H1 (cell line): Measurements from ENCODE around the gene FOXN1. TPM values are rescaled to one million over a fixed set of nuclear protein-coding genes. Genes with fewer than 3 reads are reported as not detected.

Source experiments
- CTCF ChIA-PET: fragments of 300-600 bp; sonication (Branson Sonifier 250); formaldehyde crosslinking; loops from one replicate; lab custom pipeline; 2021; ENCODE audit not compliant: partially characterized antibody; lab: Charles Lee
- POLR2A ChIA-PET: fragments of 300-600 bp; sonication (Branson Sonifier 250); formaldehyde crosslinking; loops from one replicate; lab custom pipeline; 2021; ENCODE audit warnings: inconsistent platforms; ENCODE audit not compliant: partially characterized antibody; lab: Charles Lee
- DNase-seq, 2 experiments: peaks; one replicate each; pipeline versions ENCODE4 v3.0.0 to v3.0.0-alpha.2; 2010 to 2022; ENCODE audit warnings: low spot score in 2 of 2, low read depth in 1 of 2, mixed read lengths in 1 of 2
- FAIRE-seq: peaks from 2 replicates; lab custom pipeline; 2011; peaks lifted over from hg19 to GRCh38; lab: Jason Lieb, UNC
- H2AFZ ChIP-seq: 2 replicates; pipeline ENCODE4 v1.8.1; 2012; ENCODE audit warnings: low read length, inconsistent platforms
- H2AK5ac ChIP-seq: 2 replicates; pipeline ENCODE4 v1.6.1; 2013; ENCODE audit warnings: low read depth, low read length
- H2BK120ac ChIP-seq: replicated peaks from 2 replicates; pipeline ENCODE3; 2013; ENCODE audit warnings: low read depth, low read length, inconsistent platforms
- H2BK12ac ChIP-seq: 2 replicates; pipeline ENCODE4 v1.6.1; 2013; ENCODE audit warnings: low read depth, low read length
- H2BK15ac ChIP-seq: 2 replicates; pipeline ENCODE4 v1.6.1; 2013; ENCODE audit warnings: low read length
- H2BK20ac ChIP-seq: 2 replicates; pipeline ENCODE4 v1.6.1; 2013; ENCODE audit warnings: low read length
- H2BK5ac ChIP-seq: 2 replicates; pipeline ENCODE4 v1.6.1; 2013; ENCODE audit warnings: low read depth, low read length
- H3K14ac ChIP-seq: 2 replicates; pipeline ENCODE4 v1.6.1; 2013; ENCODE audit warnings: inconsistent platforms; ENCODE audit not compliant: insufficient read length
- H3K18ac ChIP-seq: 2 replicates; pipeline ENCODE4 v1.6.1; 2013; ENCODE audit warnings: low read length; ENCODE audit errors: extremely low read depth
- H3K23ac ChIP-seq: 2 replicates; pipeline ENCODE4 v1.6.1; 2013; ENCODE audit warnings: inconsistent platforms; ENCODE audit not compliant: insufficient read length
- H3K23me2 ChIP-seq: 2 replicates; pipeline ENCODE4 v1.6.1; 2013; ENCODE audit warnings: low read depth, low read length
- H3K27ac ChIP-seq: 2 replicates; pipeline ENCODE4 v1.6.1; 2011; ENCODE audit warnings: low read depth, low read length, inconsistent platforms
- H3K27me3 ChIP-seq, 4 experiments: replicated peaks in 1 of 4; 1 replicate in 1 of 4; 2 replicates in 3 of 4; pipeline versions ENCODE4 v1.6.1 to v1.8.1; 2011 to 2013; ENCODE audit warnings: low read length in 3 of 4, mild to moderate bottlenecking in 3 of 4, inconsistent platforms in 2 of 4, mixed read lengths in 2 of 4, moderate library complexity in 1 of 4; ENCODE audit not compliant: control insufficient read depth in 3 of 4, insufficient read depth in 3 of 4; ENCODE audit errors: extremely low read depth in 1 of 4
- H3K36me3 ChIP-seq, 4 experiments: 2 replicates each; pipeline versions ENCODE4 v1.6.1 to v1.8.1; 2011 to 2013; ENCODE audit warnings: mild to moderate bottlenecking in 4 of 4, low read length in 3 of 4, moderate library complexity in 2 of 4, control low read depth in 1 of 4, inconsistent platforms in 1 of 4; ENCODE audit not compliant: insufficient read depth in 4 of 4, control insufficient read depth in 2 of 4
- H3K4ac ChIP-seq: replicated peaks from 2 replicates; pipeline ENCODE3; 2013; ENCODE audit warnings: low read length, low read depth, mixed read lengths, inconsistent platforms; ENCODE audit not compliant: insufficient read length
- H3K4me1 ChIP-seq, 4 experiments: replicated peaks in 1 of 4; 1 replicate in 1 of 4; 2 replicates in 3 of 4; pipeline versions ENCODE4 v1.6.1 to v1.8.1; 2011 to 2013; ENCODE audit warnings: low read length in 3 of 4, inconsistent platforms in 2 of 4, mixed read lengths in 1 of 4; ENCODE audit not compliant: insufficient read depth in 4 of 4, control insufficient read depth in 3 of 4
- H3K4me2 ChIP-seq, 2 experiments: 2 replicates each; pipeline versions ENCODE4 v1.6.1 to v1.8.1; 2011 to 2013; ENCODE audit warnings: low read depth in 2 of 2, low read length in 2 of 2, control low read depth in 1 of 2, inconsistent platforms in 1 of 2, mild to moderate bottlenecking in 1 of 2; ENCODE audit not compliant: insufficient read depth in 1 of 2
- H3K4me3 ChIP-seq, 4 experiments: fragments of 200-600, 300-600 bp in 1 of 4; sonication (generic), shearing (Covaris generic), sonication (Bioruptor Twin) in 1 of 4; 2 replicates each; pipeline versions ENCODE4 v1.5.1 to v1.8.1; 2011 to 2016; ENCODE audit warnings: low read length in 4 of 4, low read depth in 3 of 4, control low read depth in 2 of 4, inconsistent platforms in 2 of 4, mild to moderate bottlenecking in 2 of 4, mixed read lengths in 1 of 4, moderate library complexity in 1 of 4; ENCODE audit not compliant: insufficient read depth in 2 of 4; ENCODE audit errors: extremely low read depth in 1 of 4
- H3K56ac ChIP-seq: replicated peaks from 2 replicates; pipeline ENCODE3; 2013; ENCODE audit warnings: low read depth, mild to moderate bottlenecking, mixed read lengths, low read length, inconsistent platforms; ENCODE audit not compliant: insufficient read length
- H3K79me1 ChIP-seq: 2 replicates; pipeline ENCODE4 v1.6.1; 2013; ENCODE audit warnings: low read depth, low read length, control low read depth
- H3K79me2 ChIP-seq, 2 experiments: 2 replicates each; pipeline versions ENCODE4 v1.6.1 to v1.8.1; 2012 to 2013; ENCODE audit warnings: low read length in 2 of 2, mild to moderate bottlenecking in 2 of 2, inconsistent platforms in 1 of 2; ENCODE audit not compliant: insufficient read depth in 2 of 2, control insufficient read depth in 1 of 2
- H3K9ac ChIP-seq, 4 experiments: replicated peaks in 1 of 4; 1 replicate in 1 of 4; 2 replicates in 3 of 4; pipeline versions ENCODE4 v1.6.1 to v1.8.1; 2011 to 2013; ENCODE audit warnings: low read depth in 3 of 4, low read length in 3 of 4, control low read depth in 2 of 4, mild to moderate bottlenecking in 2 of 4, moderate library complexity in 2 of 4, inconsistent platforms in 1 of 4; ENCODE audit errors: extremely low read depth in 1 of 4
- H3K9me3 ChIP-seq, 2 experiments: 2 replicates each; pipeline versions ENCODE4 v1.6.1 to v1.8.1; 2012 to 2013; ENCODE audit warnings: mild to moderate bottlenecking in 2 of 2, moderate library complexity in 2 of 2, control low read depth in 1 of 2, inconsistent platforms in 1 of 2, low read depth in 1 of 2, low read length in 1 of 2, mixed read lengths in 1 of 2; ENCODE audit not compliant: insufficient read depth in 2 of 2
- H4K20me1 ChIP-seq, 2 experiments: replicated peaks in 1 of 2; 2 replicates each; pipeline versions ENCODE3 to v1.8.1; 2011 to 2013; ENCODE audit warnings: inconsistent platforms in 2 of 2, low read length in 2 of 2, mild to moderate bottlenecking in 1 of 2; ENCODE audit not compliant: insufficient read depth in 2 of 2, control insufficient read depth in 1 of 2
- H4K5ac ChIP-seq: 2 replicates; pipeline ENCODE4 v1.6.1; 2013; ENCODE audit warnings: low read length, low read depth, mixed read lengths, inconsistent platforms; ENCODE audit not compliant: insufficient read length
- H4K8ac ChIP-seq: 2 replicates; pipeline ENCODE4 v1.8.0; 2013; ENCODE audit warnings: mild to moderate bottlenecking, moderate library complexity, low read length, inconsistent platforms; ENCODE audit not compliant: insufficient read depth; ENCODE audit errors: extremely low read depth
- H4K91ac ChIP-seq: replicated peaks from 2 replicates; pipeline ENCODE3; 2013; ENCODE audit warnings: low read length, mixed read lengths, inconsistent platforms; ENCODE audit not compliant: insufficient read length
- ASH2L ChIP-seq: fragments of 200-600, 300-600 bp; sonication (generic); IDR thresholded peaks from one replicate; pipeline ENCODE4 v1.7.1; 2017; ENCODE audit warnings: low read length
- CHD1 ChIP-seq: IDR thresholded peaks from 2 replicates; pipeline ENCODE4 v1.6.1; 2012; ENCODE audit warnings: low read depth, low read length, improper control_type of control experiment
- CHD2 ChIP-seq: IDR thresholded peaks from 2 replicates; pipeline ENCODE4 v1.6.1; 2012; ENCODE audit warnings: low read length, improper control_type of control experiment
- EZH2 ChIP-seq: fragments of 200-600 bp; sonication (generic); IDR thresholded peaks from 2 replicates; pipeline ENCODE4 v1.7.1; 2012; ENCODE audit warnings: low read depth, mild to moderate bottlenecking, moderate library complexity, low read length, inconsistent platforms; ENCODE audit not compliant: severe bottlenecking
- FOSL1 ChIP-seq: IDR thresholded peaks from 2 replicates; pipeline ENCODE4 v1.6.1; 2011; ENCODE audit warnings: mild to moderate bottlenecking, low read depth, low read length, moderate library complexity; ENCODE audit not compliant: insufficient read depth
- KDM4A ChIP-seq: IDR thresholded peaks from one replicate; pipeline ENCODE4 v1.7.1; 2012; ENCODE audit warnings: low read depth, mild to moderate bottlenecking, moderate library complexity, low read length, inconsistent platforms; ENCODE audit not compliant: severe bottlenecking
- PHF8 ChIP-seq: fragments of 200-600 bp; sonication (generic); conservative IDR thresholded peaks from 2 replicates; pipeline ENCODE4 v1.7.1; 2012; ENCODE audit warnings: low read depth, mild to moderate bottlenecking, inconsistent platforms, low read length, moderate library complexity
- POLR2A ChIP-seq, 2 experiments: IDR thresholded peaks; 1 replicate in 1 of 2; 2 replicates in 1 of 2; pipeline ENCODE4 v1.6.1; 2011; ENCODE audit warnings: low read depth in 2 of 2, low read length in 2 of 2, mild to moderate bottlenecking in 2 of 2; ENCODE audit errors: control extremely low read depth in 1 of 2
- SP4 ChIP-seq: IDR thresholded peaks from 2 replicates; pipeline ENCODE4 v1.6.1; 2012; ENCODE audit warnings: low read length, inconsistent platforms
- TAF7 ChIP-seq: optimal IDR thresholded peaks from 2 replicates; pipeline ENCODE3; 2011; ENCODE audit warnings: low read depth, mild to moderate bottlenecking, inconsistent platforms, low read length, moderate library complexity, borderline replicate concordance
- TCF12 ChIP-seq: IDR thresholded peaks from 2 replicates; pipeline ENCODE4 v1.6.1; 2011; ENCODE audit warnings: low read depth, mild to moderate bottlenecking, low read length
- YY1 ChIP-seq: IDR thresholded peaks from 2 replicates; pipeline ENCODE4 v1.6.1; 2011; ENCODE audit warnings: low read depth, mild to moderate bottlenecking, low read length
- ZNF274 ChIP-seq: IDR thresholded peaks from 2 replicates; pipeline ENCODE4 v1.7.0; 2012; ENCODE audit warnings: low read length, borderline replicate concordance; ENCODE audit errors: extremely low read depth
- WGBS, 2 experiments: shearing (Covaris generic) in 1 of 2; methylation state at CpG; one replicate each; pipeline versions ENCODE4 v1.1.6 to v1.1.7; 2013 to 2015; ENCODE audit warnings: low lambda C conversion rate in 2 of 2, mixed read lengths in 2 of 2, inconsistent platforms in 1 of 2, low coverage in 1 of 2, missing lambda C conversion rate in 1 of 2; ENCODE audit not compliant: insufficient replicate concordance in 2 of 2, insufficient coverage in 1 of 2, insufficient read length in 1 of 2; ENCODE audit errors: extremely low coverage in 1 of 2, missing lambda C conversion rate in 1 of 2; 5-methylcytosine and 5-hydroxymethylcytosine counted together
- polyA plus RNA-seq, 7 experiments: library from polyadenylated mRNA; depleted of rRNA in 3 of 7; stranded (reverse) in 5 of 7; unstranded in 2 of 7; fragments of >200 nt in 5 of 7; fragments of 200-250 nt in 2 of 7; gene quantifications; 1 replicate in 5 of 7; 2 replicates in 1 of 7; 4 replicates in 1 of 7; pipeline versions ENCODE4 v1.2.1 to v1.2.3, GENCODE V29; 2011 to 2013; ENCODE audit warnings: missing spikeins in 2 of 7, mixed read lengths in 2 of 7
- total RNA-seq: library from RNA; stranded (reverse); fragmentation: NEBNext Ultra II Directional; extraction: Animal tissue kit (Norgen Biotek cat#: 25700); gene quantifications from 2 replicates; pipeline ENCODE4 v1.2.1, GENCODE V29; 2021

Gene FOXN1
- total and polyA plus RNA-seq, 2 of the 8 experiments (the other 6 are each of a cell fraction or from before 2014, with no cell fraction given): not detected

DNA sequence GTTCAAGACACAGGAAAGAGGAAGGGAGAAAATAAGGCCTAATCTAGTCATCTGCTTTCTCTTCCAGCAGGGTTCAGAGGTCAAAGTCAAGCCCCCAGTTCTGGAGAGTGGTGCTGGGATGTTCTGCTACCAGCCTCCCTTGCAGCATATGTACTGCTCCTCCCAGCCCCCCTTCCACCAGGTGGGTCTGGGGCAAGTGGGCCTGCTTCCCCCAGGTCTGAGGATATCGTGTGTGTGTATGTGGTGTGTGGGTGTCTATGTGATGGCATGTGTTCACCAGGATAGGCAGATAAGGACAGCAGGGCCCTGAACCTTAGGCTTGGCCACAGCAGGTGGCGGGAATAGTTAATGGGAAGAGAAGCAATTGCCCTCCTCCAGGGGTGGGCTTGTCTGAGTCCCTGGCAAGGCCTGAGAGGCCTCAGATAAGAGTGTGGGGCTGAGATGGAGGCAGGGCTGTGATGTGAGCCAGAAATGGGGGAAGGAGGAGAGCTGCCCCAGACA is 21.1 kb downstream of the FOXN1 start:
- Histone ChIP-seq H3K27ac (no peak overlapping the region), H4K91ac (no peak overlapping the region), H3K9ac (no peak overlapping the region), H2AFZ (no peak overlapping the region), H2AK5ac (0 out of 2 replicates have a peak overlapping the region, but pooled peaks have one; percentile 53), H3K23ac (no peak overlapping the region), H3K4me3 (no peak overlapping the region), H3K4ac (no peak overlapping the region), H2BK12ac (no peak overlapping the region), H3K18ac (no peak overlapping the region), H3K9me3 (no peaks in the 10 kb centered on the region), H3K4me1 (0 out of 7 replicates have a peak, but pooled peaks cover 0 to 2% (median 0%) of the 10 kb centered on the region in 4 experiments), H3K4me2 (no peak overlapping the region), H3K36me3 (no peaks in the 10 kb centered on the region), H4K8ac (peak overlapping the region; percentile 66; the same call in 1 of the 2 replicates), H3K23me2 (no peaks in the 10 kb centered on the region), H3K79me2 (no peaks in the 10 kb centered on the region), H2BK5ac (no peak overlapping the region), H3K14ac (no peak overlapping the region), H4K20me1 (no peaks in the 10 kb centered on the region), H3K79me1 (no peaks in the 10 kb centered on the region), H2BK120ac (no peak overlapping the region), H2BK20ac (no peak overlapping the region), H3K56ac (no peak overlapping the region), H4K5ac (no peak overlapping the region), H2BK15ac (no peak overlapping the region), H3K27me3 (no peaks in the 10 kb centered on the region)
- ChIA-PET POLR2A (interaction anchor here (1.5 kb wide), 1 partner anchor 13 kb away, joined by 4 read pairs; no protein-coding TSS in a partner anchor), CTCF (interaction anchor here (0.5 to 2.5 kb wide), 6 partner anchors 8 to 505 kb away, joined by 3 to 16 read pairs (median 10); no protein-coding TSS in a partner anchor)
- no peak for DNase-seq
- WGBS, 2 experiments: 92% methylated on average over 2 of the region's 2 CpGs; no CpG with 5 or more reads in 1 of the 2 experiments
- FAIRE-seq: no peak
- TF ChIP-seq PHF8 (no peak), TAF7 (no peak), SP4 (no peak), CHD1 (no peak), TCF12 (no peak), ASH2L (no peak), YY1 (no peak), FOSL1 (no peak), CHD2 (no peak), ZNF274 (no peak), POLR2A (IDR thresholded peaks at IDR 0.05; ENCODE audit: control extremely low read depth in 1 of 2, low read depth in 2 of 2, low read length in 2 of 2) (no peak), EZH2 (no peak), KDM4A (no peak)
